NCI-H510A (cell line): Measurements from ENCODE around the gene CCDC74B.
"Not testable (repeated sequence)": the region's sequence is repeated elsewhere in the genome, so short reads cannot be mapped to it uniquely, and the experiment has no call there.

Source experiments
- DNase-seq: peaks from one replicate; lab custom pipeline; 2025; lab: John Stamatoyannopoulos, UW

Gene CCDC74B

GRCh38 chr2:130150181-130151144, 5.6 kb upstream of the CCDC74B start:
- no peak for DNase-seq

- DNase-seq = peak; percentile 22
Observed at GRCh38 chr2:130148515-130148914, 3.6 kb upstream of the CCDC74B start.

DNA sequence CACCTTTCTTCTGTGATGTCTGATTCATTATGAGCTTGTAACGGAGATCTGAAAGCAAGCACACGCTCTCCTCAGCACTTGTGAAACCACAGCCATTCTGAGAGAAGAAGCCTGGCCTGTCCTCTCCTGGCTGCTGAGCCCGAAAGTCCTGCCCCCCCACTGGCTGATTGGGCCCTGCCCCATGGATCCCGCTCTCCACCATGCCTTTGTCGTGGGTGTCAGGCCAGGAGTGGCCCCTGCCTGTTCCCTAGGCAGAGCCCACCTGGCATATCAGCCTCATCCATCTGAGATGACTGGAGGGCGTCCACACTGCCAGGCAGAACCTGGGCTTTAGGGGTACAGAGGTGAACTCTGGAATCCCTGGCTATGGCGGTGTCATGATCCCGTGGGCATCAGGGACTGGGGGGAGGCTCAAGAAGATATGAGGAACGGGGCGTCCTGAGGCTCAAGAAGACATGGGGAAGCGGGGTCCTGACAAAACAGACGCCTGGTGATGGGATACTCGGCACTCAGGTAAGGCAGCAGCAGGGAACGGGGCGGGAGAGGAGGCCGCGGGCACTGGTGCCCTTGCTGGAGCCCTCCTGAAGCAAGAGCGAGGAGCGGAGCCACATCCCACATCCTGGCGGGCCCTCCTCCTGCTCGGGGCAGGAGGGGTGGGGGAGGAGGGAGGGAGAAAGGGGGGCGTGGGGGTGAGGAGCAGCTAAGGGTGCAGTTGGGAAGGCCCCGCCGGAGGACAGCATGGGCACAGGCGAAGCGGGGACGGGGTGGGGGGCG, 1.5 kb downstream of the CCDC74B start:
- peak; percentile 22 for DNase-seq

GRCh38 chr2:130142396-130143265, 2.3 kb downstream of the CCDC74B start:
- not testable (repeated sequence) for DNase-seq

DNA sequence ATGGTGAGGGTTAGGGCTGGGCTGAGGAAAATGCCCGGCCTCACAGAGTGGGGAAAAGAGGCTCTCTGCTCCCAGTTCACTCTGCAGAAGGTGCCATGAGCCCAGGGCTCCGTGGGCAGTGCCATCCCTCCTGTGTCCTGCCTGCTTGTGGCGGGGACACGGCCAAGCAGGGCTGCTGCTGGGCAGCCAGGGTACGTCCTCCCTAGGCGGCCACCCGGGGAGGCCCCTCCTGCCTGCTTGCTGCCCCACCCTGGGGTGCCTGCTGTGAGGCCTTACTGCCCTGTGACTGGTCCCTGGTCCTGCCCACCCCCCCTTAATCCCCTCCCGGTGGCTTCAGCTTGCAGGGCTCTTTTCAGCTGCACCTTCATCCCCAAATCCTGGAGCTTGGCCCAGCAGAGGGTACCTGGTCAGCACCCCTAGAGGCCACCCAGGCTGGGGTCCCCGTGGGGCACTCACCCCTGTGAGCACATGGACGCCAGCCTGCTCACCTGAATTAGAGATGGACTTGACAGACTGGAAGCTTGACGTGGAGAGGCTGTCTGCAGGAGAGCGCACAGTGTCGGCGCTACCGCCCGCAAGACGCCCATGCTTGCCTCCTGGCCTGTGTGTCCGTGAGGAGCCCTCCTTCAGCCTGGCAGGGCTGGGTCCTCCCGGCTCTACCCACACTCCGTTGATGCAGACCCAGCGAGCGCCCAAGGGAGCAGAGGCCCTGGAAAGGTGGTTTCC, 3.1 kb downstream of the CCDC74B start:
- DNase-seq = not testable (repeated sequence)

DNA sequence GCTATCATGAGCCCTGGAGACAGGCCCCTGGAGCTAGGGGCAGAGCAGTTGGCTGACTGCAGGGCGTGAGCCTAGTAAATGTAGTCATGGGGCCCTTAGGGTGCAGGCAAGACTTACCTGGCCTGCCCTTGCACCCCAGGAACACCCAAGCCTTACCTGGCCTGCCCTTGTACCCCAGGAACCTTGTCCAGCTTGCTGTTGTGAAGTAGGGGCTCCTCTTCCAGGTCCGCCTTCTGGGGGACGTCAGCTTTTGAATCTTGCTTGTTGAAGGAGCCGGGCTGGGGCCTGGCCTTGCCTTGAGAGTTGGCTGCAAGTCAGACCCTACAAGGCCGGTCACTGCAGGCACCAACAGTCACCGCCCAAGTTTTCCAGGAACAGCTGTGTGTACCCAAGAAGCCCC, 3.9 kb downstream of the CCDC74B start:
- DNase-seq = not testable (repeated sequence)

GRCh38 chr2:130140516-130140915, 4.4 kb downstream of the CCDC74B start:
- DNase-seq = not testable (repeated sequence)

- not testable (repeated sequence) for DNase-seq
Observed at GRCh38 chr2:130139331-130140280, 5.3 kb downstream of the CCDC74B start.

DNA sequence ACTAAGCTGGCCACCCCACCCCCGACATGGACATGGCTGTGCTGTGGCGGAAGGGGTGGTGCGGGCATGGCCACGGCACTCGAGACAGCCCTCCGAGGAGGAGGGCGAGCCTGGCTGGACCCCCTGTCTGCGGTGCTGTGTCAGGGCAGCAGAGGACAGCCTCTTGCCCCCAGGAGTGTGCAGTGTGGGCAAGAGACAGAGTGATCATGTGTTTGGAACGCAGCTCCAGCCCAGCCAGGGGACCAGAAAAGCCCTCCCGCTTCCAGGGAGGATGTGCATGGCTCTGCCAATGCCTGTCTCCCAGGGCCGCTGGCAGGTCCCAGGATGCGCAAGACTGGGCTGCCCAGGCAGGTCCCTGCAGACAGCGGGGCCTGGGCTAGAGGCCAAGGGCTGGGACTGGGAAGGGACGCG, 6.1 kb downstream of the CCDC74B start:
- not testable (repeated sequence) for DNase-seq

- not testable (repeated sequence) for DNase-seq
Observed at GRCh38 chr2:130138326-130138725, 6.6 kb downstream of the CCDC74B start.

DNA sequence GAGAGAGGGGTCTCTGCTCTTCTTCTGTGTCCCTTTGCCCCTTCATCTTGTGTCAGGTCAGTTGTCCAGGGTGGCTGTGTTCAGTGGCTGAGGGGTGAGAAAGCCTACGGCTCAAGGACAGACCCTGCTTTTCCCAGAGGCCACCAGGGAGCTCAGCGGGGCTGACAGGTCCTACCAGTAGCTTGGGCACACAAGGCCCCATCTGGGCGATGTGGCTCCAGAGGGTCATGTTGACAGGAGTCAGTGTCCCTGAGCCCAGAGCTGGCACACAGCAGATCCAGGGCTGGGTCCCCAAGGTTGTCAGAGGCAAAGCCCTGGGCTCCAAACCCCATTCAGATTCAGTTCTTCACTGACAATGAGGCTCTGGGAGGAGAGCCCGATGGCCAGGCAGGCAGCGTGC, 7.8 kb downstream of the CCDC74B start:
- DNase-seq = not testable (repeated sequence)

GRCh38 chr2:130136546-130136945, 8.4 kb downstream of the CCDC74B start:
- DNase-seq = not testable (repeated sequence)

GRCh38 chr2:130135692-130136541, 9.0 kb downstream of the CCDC74B start:
- no peak for DNase-seq

- DNase-seq = peak; percentile 52
Observed at GRCh38 chr2:130129120-130129829, 15.6 kb downstream of the CCDC74B start, which contains the start of gene POTEF. POTEF (minus strand) TSS chr2:130129222; CDS start chr2:130120515, 8,707 bp downstream.

DNA sequence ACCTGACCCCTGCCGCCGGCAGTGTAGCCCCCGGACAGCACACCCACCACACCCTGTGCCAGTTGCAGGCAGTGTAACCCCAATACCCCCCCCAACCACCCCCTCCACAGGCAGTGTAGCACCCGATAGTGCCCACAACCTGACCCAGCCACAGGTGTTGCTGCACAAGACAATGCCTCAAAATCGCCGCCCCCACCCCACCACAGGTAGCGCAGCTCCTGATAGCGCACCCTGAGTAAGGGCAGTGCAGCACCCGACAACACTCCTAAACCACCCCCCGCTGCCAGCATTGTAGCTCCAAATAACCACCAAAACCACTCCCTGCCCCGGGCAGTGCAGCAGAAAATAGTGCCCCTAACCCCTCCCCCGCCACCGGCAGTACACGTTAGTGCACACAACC, 16.4 kb downstream of the CCDC74B start:
- DNase-seq = not testable (repeated sequence)

DNA sequence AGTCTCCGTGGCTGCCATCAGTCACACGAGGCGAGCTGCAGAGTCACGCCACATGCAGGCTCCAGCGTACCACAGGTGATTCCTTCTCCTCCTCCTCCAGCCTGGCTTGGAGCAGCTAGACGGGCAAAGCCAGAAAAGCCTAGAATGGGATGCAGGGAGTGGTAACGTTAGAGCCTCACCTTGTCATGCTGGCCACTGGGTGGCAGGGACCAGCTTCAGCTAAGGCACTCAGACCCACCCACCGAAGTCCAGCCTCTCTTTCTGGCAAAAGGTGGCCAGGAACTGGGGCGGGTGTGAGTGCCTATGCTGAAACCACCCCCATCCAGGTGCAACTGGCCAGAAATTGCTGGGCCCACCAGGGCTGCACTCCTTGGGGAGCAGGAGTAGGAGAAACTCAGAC, 17.2 kb downstream of the CCDC74B start:
- DNase-seq = not testable (repeated sequence)

DNA sequence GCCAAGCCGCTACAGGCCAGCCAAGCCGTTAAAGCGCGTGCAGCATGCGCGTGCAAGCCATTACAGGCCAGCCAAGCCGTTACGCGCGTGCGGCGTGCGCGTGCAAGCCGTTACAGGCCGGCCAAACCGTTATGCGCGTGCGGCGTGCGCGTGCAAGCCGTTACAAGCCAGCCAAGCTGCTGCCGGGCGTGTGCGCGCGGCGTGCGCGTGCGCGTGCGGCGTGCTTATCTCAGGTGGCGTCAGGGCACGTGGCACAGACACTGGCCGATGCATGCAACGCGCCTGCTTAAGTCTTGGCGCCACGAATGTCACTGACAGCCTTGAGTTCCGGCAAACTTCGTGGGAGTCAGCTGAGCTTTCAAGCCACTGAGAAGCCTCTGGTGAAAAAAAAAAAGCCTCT, 24.0 kb downstream of the CCDC74B start:
- not testable (repeated sequence) for DNase-seq
